ENCODE data around the gene RALGPS2.

- TF ChIP-seq, protein P1, sequence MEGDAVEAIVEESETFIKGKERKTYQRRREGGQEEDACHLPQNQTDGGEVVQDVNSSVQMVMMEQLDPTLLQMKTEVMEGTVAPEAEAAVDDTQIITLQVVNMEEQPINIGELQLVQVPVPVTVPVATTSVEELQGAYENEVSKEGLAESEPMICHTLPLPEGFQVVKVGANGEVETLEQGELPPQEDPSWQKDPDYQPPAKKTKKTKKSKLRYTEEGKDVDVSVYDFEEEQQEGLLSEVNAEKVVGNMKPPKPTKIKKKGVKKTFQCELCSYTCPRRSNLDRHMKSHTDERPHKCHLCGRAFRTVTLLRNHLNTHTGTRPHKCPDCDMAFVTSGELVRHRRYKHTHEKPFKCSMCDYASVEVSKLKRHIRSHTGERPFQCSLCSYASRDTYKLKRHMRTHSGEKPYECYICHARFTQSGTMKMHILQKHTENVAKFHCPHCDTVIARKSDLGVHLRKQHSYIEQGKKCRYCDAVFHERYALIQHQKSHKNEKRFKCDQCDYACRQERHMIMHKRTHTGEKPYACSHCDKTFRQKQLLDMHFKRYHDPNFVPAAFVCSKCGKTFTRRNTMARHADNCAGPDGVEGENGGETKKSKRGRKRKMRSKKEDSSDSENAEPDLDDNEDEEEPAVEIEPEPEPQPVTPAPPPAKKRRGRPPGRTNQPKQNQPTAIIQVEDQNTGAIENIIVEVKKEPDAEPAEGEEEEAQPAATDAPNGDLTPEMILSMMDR (IDR thresholded peaks at IDR 0.05): no peak
- TF ChIP-seq MXI1 (IDR thresholded peaks at IDR 0.05; ENCODE audit: low read depth, low read length): no peak
- no peak for TF ChIP-seq RXRA (IDR thresholded peaks at IDR 0.05; ENCODE audit: borderline replicate concordance, low read depth)
- TF ChIP-seq, protein P2, sequence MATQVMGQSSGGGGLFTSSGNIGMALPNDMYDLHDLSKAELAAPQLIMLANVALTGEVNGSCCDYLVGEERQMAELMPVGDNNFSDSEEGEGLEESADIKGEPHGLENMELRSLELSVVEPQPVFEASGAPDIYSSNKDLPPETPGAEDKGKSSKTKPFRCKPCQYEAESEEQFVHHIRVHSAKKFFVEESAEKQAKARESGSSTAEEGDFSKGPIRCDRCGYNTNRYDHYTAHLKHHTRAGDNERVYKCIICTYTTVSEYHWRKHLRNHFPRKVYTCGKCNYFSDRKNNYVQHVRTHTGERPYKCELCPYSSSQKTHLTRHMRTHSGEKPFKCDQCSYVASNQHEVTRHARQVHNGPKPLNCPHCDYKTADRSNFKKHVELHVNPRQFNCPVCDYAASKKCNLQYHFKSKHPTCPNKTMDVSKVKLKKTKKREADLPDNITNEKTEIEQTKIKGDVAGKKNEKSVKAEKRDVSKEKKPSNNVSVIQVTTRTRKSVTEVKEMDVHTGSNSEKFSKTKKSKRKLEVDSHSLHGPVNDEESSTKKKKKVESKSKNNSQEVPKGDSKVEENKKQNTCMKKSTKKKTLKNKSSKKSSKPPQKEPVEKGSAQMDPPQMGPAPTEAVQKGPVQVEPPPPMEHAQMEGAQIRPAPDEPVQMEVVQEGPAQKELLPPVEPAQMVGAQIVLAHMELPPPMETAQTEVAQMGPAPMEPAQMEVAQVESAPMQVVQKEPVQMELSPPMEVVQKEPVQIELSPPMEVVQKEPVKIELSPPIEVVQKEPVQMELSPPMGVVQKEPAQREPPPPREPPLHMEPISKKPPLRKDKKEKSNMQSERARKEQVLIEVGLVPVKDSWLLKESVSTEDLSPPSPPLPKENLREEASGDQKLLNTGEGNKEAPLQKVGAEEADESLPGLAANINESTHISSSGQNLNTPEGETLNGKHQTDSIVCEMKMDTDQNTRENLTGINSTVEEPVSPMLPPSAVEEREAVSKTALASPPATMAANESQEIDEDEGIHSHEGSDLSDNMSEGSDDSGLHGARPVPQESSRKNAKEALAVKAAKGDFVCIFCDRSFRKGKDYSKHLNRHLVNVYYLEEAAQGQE (IDR thresholded peaks at IDR 0.05; ENCODE audit: low read depth, low read length): no peak
- TF ChIP-seq PBX3 (IDR thresholded peaks at IDR 0.05): no peak
- no peak for TF ChIP-seq RAD21 (IDR thresholded peaks at IDR 0.05; ENCODE audit: low read length)
- no peak for TF ChIP-seq EZH2phosphoT487 (IDR thresholded peaks at IDR 0.05; ENCODE audit: borderline replicate concordance, low read depth)
- TF ChIP-seq YY1 (IDR thresholded peaks at IDR 0.05; ENCODE audit: low read depth): no peak
- no peak for TF ChIP-seq POLR2AphosphoS5 (IDR thresholded peaks at IDR 0.05; ENCODE audit: low read depth, low read length)
- no peak for TF ChIP-seq JUND (IDR thresholded peaks at IDR 0.05)
- TF ChIP-seq SMC3 (IDR thresholded peaks at IDR 0.05; ENCODE audit: low read depth, low read length): no peak
- TF ChIP-seq GABPA (IDR thresholded peaks at IDR 0.05; ENCODE audit: low read depth): no peak
- no peak for TF ChIP-seq SIN3A (IDR thresholded peaks at IDR 0.05; ENCODE audit: borderline replicate concordance, low read depth, low read length)
These were observed 51.5 kb downstream of the RALGPS2 start for GRCh38 chr1:178776553-178776952.
